ENCODE results near the gene C13orf46. TPM values are rescaled to one million over a fixed set of nuclear protein-coding genes. Genes with fewer than 3 reads are reported as not detected.
"Not testable (repeated sequence)": the region's sequence is repeated elsewhere in the genome, so short reads cannot be mapped to it uniquely, and the experiment has no call there.

The C13orf46 gene
- total and polyA plus RNA-seq, 2 experiments from 2014 or later: 0.20 to 0.23 TPM

DNA sequence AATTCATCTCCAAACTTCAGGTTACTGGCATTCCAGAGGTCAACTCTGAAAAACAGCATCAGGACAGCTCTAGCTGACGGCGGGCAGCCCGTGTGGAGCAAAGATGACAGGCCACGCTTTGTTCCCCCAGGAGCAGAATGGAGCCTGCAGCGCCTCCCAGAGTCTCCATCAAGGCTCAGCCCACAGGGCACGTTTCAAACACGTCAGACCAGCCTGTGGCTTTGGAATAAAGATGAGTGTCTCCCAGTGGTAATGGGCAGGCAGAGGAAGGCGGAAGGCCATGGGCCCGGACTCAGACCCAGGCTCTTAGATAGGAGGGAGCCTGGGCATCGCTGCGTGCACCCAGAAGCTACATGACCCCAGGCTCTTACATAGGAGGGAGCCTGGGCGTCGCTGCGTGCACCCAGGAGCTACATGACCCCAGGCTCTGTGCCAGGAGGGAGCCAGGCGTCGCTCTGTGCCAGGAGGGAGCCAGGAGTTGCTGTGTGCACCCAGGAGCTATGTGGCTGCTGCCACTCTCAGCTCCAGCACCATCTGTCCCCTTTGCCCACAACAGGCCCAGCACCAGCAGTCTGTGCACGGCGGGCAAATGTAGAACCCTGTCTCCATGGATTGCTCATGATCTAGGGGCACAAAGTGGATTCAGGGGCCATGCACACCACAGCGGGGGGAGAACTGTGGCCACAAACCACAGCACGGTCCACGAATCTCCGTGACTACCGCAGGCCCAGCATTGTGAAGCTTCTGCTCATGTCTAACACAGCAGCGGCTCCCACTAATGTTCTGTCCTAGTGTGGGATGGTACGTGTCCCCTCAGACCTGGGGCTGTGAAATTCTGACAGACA, 47.8 kb upstream of the C13orf46 start:
- Histone ChIP-seq H3K27ac (no peak overlapping the region), H3K9me2 (replicated peaks; ENCODE audit: insufficient read depth) (no peaks in the 10 kb centered on the region), H3K4me2 (no peak overlapping the region), H3K27me3 (no peaks in the 10 kb centered on the region), H3K79me2 (no peaks in the 10 kb centered on the region), H3K4me3 (no peak overlapping the region), H3K9me3 (ENCODE audit: low read depth) (no peaks in the 10 kb centered on the region), H4K20me1 (ENCODE audit: insufficient read depth, poor library complexity, severe bottlenecking) (no peaks in the 10 kb centered on the region), H3K4me1 (ENCODE audit: insufficient read depth) (no peaks in the 10 kb centered on the region), H2AFZ (no peak overlapping the region), H3K36me3 (replicated peaks; ENCODE audit: insufficient read depth, low read depth) (no peaks in the 10 kb centered on the region)
- 92% methylated on average over 25 of the region's 25 CpGs for WGBS (ENCODE audit: low lambda C conversion rate, missing lambda C conversion rate)
- DNase-seq (ENCODE audit: low spot score): no peak
- TF ChIP-seq CTCF (IDR thresholded peaks at IDR 0.05; ENCODE audit: poor library complexity): no peak
- TF ChIP-seq EZH2 (IDR thresholded peaks at IDR 0.05; ENCODE audit: borderline replicate concordance): no peak
- no peak for TF ChIP-seq EZH2phosphoT487 (IDR thresholded peaks at IDR 0.05; ENCODE audit: low read depth, severe bottlenecking, unreplicated experiment)

- H3K36me3 ChIP-seq (replicated peaks; ENCODE audit: insufficient read depth, low read depth): no peaks in the 10 kb centered on the region
- no peak overlapping the region for H3K4me3 ChIP-seq
- H3K9me3 ChIP-seq (ENCODE audit: low read depth): no peaks in the 10 kb centered on the region
- no peak overlapping the region for H3K27ac ChIP-seq
- no peak overlapping the region for H2AFZ ChIP-seq
- DNase-seq (ENCODE audit: low spot score): no peak
- no peak for TF ChIP-seq EZH2phosphoT487 (IDR thresholded peaks at IDR 0.05; ENCODE audit: low read depth, severe bottlenecking, unreplicated experiment)
- no peak for TF ChIP-seq CTCF (IDR thresholded peaks at IDR 0.05; ENCODE audit: poor library complexity)
- no peak for TF ChIP-seq EZH2 (IDR thresholded peaks at IDR 0.05; ENCODE audit: borderline replicate concordance)
- H3K9me2 ChIP-seq (replicated peaks; ENCODE audit: insufficient read depth): no peaks in the 10 kb centered on the region
- no peaks in the 10 kb centered on the region for H3K79me2 ChIP-seq
- H3K27me3 ChIP-seq: no peaks in the 10 kb centered on the region
- no peaks in the 10 kb centered on the region for H4K20me1 ChIP-seq (ENCODE audit: insufficient read depth, poor library complexity, severe bottlenecking)
- H3K4me2 ChIP-seq: no peak overlapping the region
- WGBS (ENCODE audit: low lambda C conversion rate, missing lambda C conversion rate): 92% methylated on average over 29 of the region's 32 CpGs
- H3K4me1 ChIP-seq (ENCODE audit: insufficient read depth): no peaks in the 10 kb centered on the region
These were observed 47.0 kb upstream of the C13orf46 start for GRCh38 chr13:114020750-114021463.

- not testable (repeated sequence) for H2AFZ ChIP-seq; H3K9me3 ChIP-seq (ENCODE audit: low read depth); DNase-seq (ENCODE audit: low spot score); H3K27ac ChIP-seq; H3K4me1 ChIP-seq (ENCODE audit: insufficient read depth); H3K79me2 ChIP-seq; H3K36me3 ChIP-seq (replicated peaks; ENCODE audit: insufficient read depth, low read depth); H3K27me3 ChIP-seq; H4K20me1 ChIP-seq (ENCODE audit: insufficient read depth, poor library complexity, severe bottlenecking); H3K4me2 ChIP-seq; H3K4me3 ChIP-seq; H3K9me2 ChIP-seq (replicated peaks; ENCODE audit: insufficient read depth)
- 97% methylated on average over 11 of the region's 14 CpGs for WGBS (ENCODE audit: low lambda C conversion rate, missing lambda C conversion rate)
These were observed 46.3 kb upstream of the C13orf46 start for GRCh38 chr13:114020134-114020533.

- Histone ChIP-seq H3K27ac (no peak overlapping the region), H3K79me2 (no peaks in the 10 kb centered on the region)
- WGBS (ENCODE audit: low lambda C conversion rate, missing lambda C conversion rate): 90% methylated on average over 11 of the region's 13 CpGs
These were observed 45.5 kb upstream of the C13orf46 start for GRCh38 chr13:114019367-114019766.

More at GRCh38 chr13:114019367-114019766, 45.5 kb upstream of the C13orf46 start:
- Histone ChIP-seq H4K20me1 (ENCODE audit: insufficient read depth, poor library complexity, severe bottlenecking) (no peaks in the 10 kb centered on the region), H2AFZ (no peak overlapping the region), H3K27me3 (no peaks in the 10 kb centered on the region), H3K9me2 (replicated peaks; ENCODE audit: insufficient read depth) (no peaks in the 10 kb centered on the region), H3K36me3 (replicated peaks; ENCODE audit: insufficient read depth, low read depth) (no peaks in the 10 kb centered on the region), H3K4me1 (ENCODE audit: insufficient read depth) (no peaks in the 10 kb centered on the region), H3K9me3 (ENCODE audit: low read depth) (no peaks in the 10 kb centered on the region), H3K4me3 (no peak overlapping the region), H3K4me2 (no peak overlapping the region)
- TF ChIP-seq EZH2 (IDR thresholded peaks at IDR 0.05; ENCODE audit: borderline replicate concordance) (no peak), CTCF (IDR thresholded peaks at IDR 0.05; ENCODE audit: poor library complexity) (no peak), EZH2phosphoT487 (IDR thresholded peaks at IDR 0.05; ENCODE audit: low read depth, severe bottlenecking, unreplicated experiment) (no peak)
- DNase-seq (ENCODE audit: low spot score): no peak
